Psoas muscle (tissue), 8 donors: ENCODE data around the gene PARP1. TPM values are rescaled to one million over a fixed set of nuclear protein-coding genes. Genes with fewer than 3 reads are reported as not detected.

Experiments
- ATAC-seq, 4 donors: fragments of 200-7000 bp; cut with Tn5 transposase; one replicate each; pipeline ENCODE4 v1.9.1; 2020; ENCODE audit warnings: moderate library complexity in 3 of 4, mild to moderate bottlenecking in 2 of 4
- DNase-seq, 2 donors: peaks; one replicate each; pipeline ENCODE4 v3.0.0-alpha.2; 2020
- H3K27ac ChIP-seq: fragments of 200-600 bp; one replicate; pipeline ENCODE4 v1.8.0; 2022
- H3K27me3 ChIP-seq, 3 donors: fragments of 200-600 bp in 1 of 3; one replicate each; pipeline versions ENCODE4 v1.6.1 to v1.8.0; 2013 to 2022; ENCODE audit warnings: low read length in 2 of 3, mild to moderate bottlenecking in 2 of 3, moderate library complexity in 1 of 3; ENCODE audit not compliant: insufficient read depth in 3 of 3
- H3K36me3 ChIP-seq, 2 donors: fragments of 200-600 bp in 1 of 2; one replicate each; pipeline versions ENCODE4 v1.6.1 to v1.8.0; 2013 to 2022; ENCODE audit warnings: low read depth in 1 of 2, mild to moderate bottlenecking in 1 of 2, moderate library complexity in 1 of 2; ENCODE audit not compliant: insufficient read depth in 1 of 2
- H3K4me1 ChIP-seq: fragments of 200-600 bp; one replicate; pipeline ENCODE4 v1.8.0; 2022
- H3K4me3 ChIP-seq: fragments of 200-600 bp; one replicate; pipeline ENCODE4 v1.8.0; 2022; ENCODE audit warnings: mild to moderate bottlenecking
- H3K9me3 ChIP-seq: fragments of 200-600 bp; one replicate; pipeline ENCODE4 v1.8.0; 2022
- CTCF ChIP-seq: fragments of 200-600 bp; IDR thresholded peaks from one replicate; pipeline ENCODE4 v1.8.0; 2022; ENCODE audit warnings: antibody characterized with exemption
- WGBS, 3 donors: extraction: QIAGEN DNeasy Blood & Tissue Kit; methylation state at CpG; one replicate each; pipeline versions ENCODE4 v1.1.6 to v1.1.7; 2013; 5-methylcytosine and 5-hydroxymethylcytosine counted together
- intact Hi-C, 2 donors: fragments of 100-400 bp; cut with DNase I; formaldehyde crosslinking; loops; one replicate each; pipeline versions ENCODE4 v1.11.0 to v1.14.2; 2022
- polyA plus RNA-seq, 3 donors: library from polyadenylated mRNA; stranded (reverse); fragments of 200-250 nt; gene quantifications; one replicate each; pipeline ENCODE4 v1.2.3, GENCODE V29; 2013
- total RNA-seq, 4 donors: library from RNA; stranded (reverse); fragmentation: NEBNext Ultra II Directional in 2 of 4; extraction: Animal tissue kit (Norgen Biotek cat#: 25700) in 2 of 4; gene quantifications; one replicate each; pipeline versions ENCODE4 v1.2.1 to v1.2.4, GENCODE V29; 2021 to 2023
- donor health status: healthy with polysubstance abuse.
- donor health status: DM: no; HTN: no; CAD: no; lungs with moderate emphysema.
- donor health status: Bipolar disorder and iron deficiency.
- donor health status: healthy.
- donor health status: DM: yes; HTN: yes; CAD: no.
- donor health status: DM: no; HTN: no; CAD: no.
- donor health status: DM: no; HTN: no; CAD: no.
- donor health status: DM: yes; HTN: yes; CAD: no.

Gene PARP1
- total and polyA plus RNA-seq, 7 donors, result 23.8 to 85.8 (median 54.7) TPM

DNA sequence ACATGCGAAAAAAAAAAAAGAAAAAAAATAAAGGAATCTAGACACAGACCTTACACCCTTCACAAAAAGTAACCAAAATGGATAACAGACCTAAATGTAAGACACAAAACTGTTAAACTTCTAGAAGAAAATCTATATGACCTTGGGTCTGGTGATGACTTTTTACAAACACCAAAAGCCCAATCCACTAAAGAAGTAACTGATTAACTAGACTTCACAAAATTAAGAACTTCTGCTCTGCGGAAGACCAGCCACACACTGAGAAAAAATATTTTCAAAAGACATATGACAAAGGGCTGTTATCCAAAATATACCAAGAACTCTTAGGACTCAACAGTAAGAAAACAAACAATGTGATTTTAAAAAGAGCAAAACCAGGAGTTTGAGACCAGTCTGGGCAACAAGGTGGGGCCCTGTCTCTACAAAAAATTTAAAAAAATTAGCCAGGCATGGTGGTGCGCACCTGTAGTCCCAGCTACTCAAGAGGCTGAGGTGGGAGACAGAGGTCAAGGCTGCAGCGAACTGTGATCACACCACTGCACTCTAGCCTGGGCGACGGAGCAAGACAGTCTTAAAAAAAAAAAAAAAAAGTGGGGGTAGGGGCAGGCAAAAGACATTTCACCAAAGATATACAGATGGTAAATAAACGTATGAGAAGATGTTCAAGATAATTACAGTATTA is 9.8 kb downstream of the PARP1 start:
- no peaks in the 10 kb centered on the region for H3K9me3 ChIP-seq

GRCh38 chr1:226397011-226397926 is 10.6 kb downstream of the PARP1 start:
- no peak overlapping the region for H3K4me3 ChIP-seq
- H3K4me1 ChIP-seq, result peaks cover 33% of the 10 kb centered on the region
- peaks cover 0 to 58% of the 10 kb centered on the region in 2 donors for H3K36me3 ChIP-seq
- H3K27ac ChIP-seq, result peak overlapping the region; percentile 58
- WGBS, 3 donors, result 40 to 52% (median 41%) methylated on average over 8 of the region's 8 CpGs
- DNase-seq (no peak), ATAC-seq (peak; percentile 52 to 61 (median 54))
- H3K9me3 ChIP-seq, result no peaks in the 10 kb centered on the region
- TF ChIP-seq CTCF, result no peak
- H3K27me3 ChIP-seq, result no peaks in the 10 kb centered on the region
- intact Hi-C loops, result no loop called here

More for the DNA sequence above, 9.8 kb downstream of the PARP1 start:
- no peak for TF ChIP-seq CTCF
- 92 to 98% (median 95%) methylated on average over 7 of the region's 7 CpGs for whole genome bisulfite sequencing, 3 donors
- H3K4me3 ChIP-seq, result no peak overlapping the region
- intact Hi-C loops, result no loop called here
- peaks cover 0 to 55% of the 10 kb centered on the region in 2 donors for H3K36me3 ChIP-seq
- H3K4me1 ChIP-seq, result peaks cover 39% of the 10 kb centered on the region
- ATAC-seq (no peak), DNase-seq (no peak)
- peak overlapping the region; percentile 58 for H3K27ac ChIP-seq
- no peaks in the 10 kb centered on the region for H3K27me3 ChIP-seq

GRCh38 chr1:226395753-226396152 is 12.1 kb downstream of the PARP1 start:
- Histone ChIP-seq H3K27ac (no peak overlapping the region), H3K9me3 (no peaks in the 10 kb centered on the region), H3K36me3 (peaks cover 0 to 61% of the 10 kb centered on the region in 2 donors), H3K27me3 (no peaks in the 10 kb centered on the region), H3K4me3 (no peak overlapping the region), H3K4me1 (peaks cover 26% of the 10 kb centered on the region)
- intact Hi-C loops, result no loop called here
- WGBS, 3 donors, result 91 to 97% (median 96%) methylated on average over 6 of the region's 6 CpGs
- no peak for ATAC-seq
- no peak for TF ChIP-seq CTCF
- DNase-seq, result no peak

DNA sequence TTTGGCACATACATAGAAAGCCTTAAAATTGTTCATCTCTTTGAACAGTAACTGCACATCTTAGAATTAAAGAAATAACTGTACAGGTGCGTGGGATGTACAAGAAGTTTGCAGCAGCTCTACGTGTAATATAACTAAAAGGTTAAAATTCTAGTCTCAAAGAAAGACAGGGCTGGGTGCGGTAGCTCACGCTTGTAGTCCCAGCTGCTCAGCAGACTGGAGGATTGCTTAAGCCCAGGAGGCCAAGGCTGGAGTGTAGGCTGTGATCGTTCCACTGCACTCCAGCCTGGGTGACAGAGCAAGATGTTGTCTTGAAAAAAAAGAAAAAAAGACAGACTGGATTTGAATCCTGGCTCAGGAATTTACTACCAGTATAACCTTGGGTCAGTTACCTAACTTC is 13.4 kb downstream of the PARP1 start:
- H3K4me1 ChIP-seq, result peaks cover 15% of the 10 kb centered on the region
- intact Hi-C loops, result no loop called here
- TF ChIP-seq CTCF, result no peak
- ATAC-seq, result no peak
- H3K36me3 ChIP-seq, result peaks cover 0 to 66% of the 10 kb centered on the region in 2 donors
- WGBS, 3 donors, result 74 to 84% (median 77%) methylated on average over 5 of the region's 5 CpGs
- DNase-seq, result no peak
- no peak overlapping the region for H3K4me3 ChIP-seq
- no peaks in the 10 kb centered on the region for H3K27me3 ChIP-seq
- H3K27ac ChIP-seq, result no peak overlapping the region
- no peaks in the 10 kb centered on the region for H3K9me3 ChIP-seq
